ENCODE results near the gene MAPK8. TPM values are rescaled to one million over a fixed set of nuclear protein-coding genes. Genes with fewer than 3 reads are reported as not detected.

Gene MAPK8
- total and polyA plus RNA-seq, 5 donors = 9.4 to 35.5 (median 33.6) TPM

GRCh38 chr10:48442090-48442808 is 135.8 kb downstream of the MAPK8 start:
- Histone ChIP-seq H3K4me1 (ENCODE audit: control insufficient read depth, insufficient read depth, low read length) (no peaks in the 10 kb centered on the region), H3K9me3 (ENCODE audit: control insufficient read depth, low read length) (no peaks in the 10 kb centered on the region), H3K4me3 (ENCODE audit: low read length) (no peak overlapping the region), H3K27ac (ENCODE audit: low read length) (no peak overlapping the region), H3K27me3 (ENCODE audit: control insufficient read depth, insufficient read depth) (no peaks in the 10 kb centered on the region)
- WGBS = 80% methylated on average over 11 of the region's 11 CpGs
- ATAC-seq (peak in 1 of 2 donors; percentile 24), DNase-seq (peak in 1 of 3 donors; percentile 24)
- intact Hi-C loops (cut with DNase I) = no loop called here

- no peak overlapping the region for H3K4me3 ChIP-seq (ENCODE audit: low read length)
- WGBS = 72% methylated on average over 5 of the region's 5 CpGs
- intact Hi-C loops (cut with DNase I) = no loop called here
- H3K9me3 ChIP-seq (ENCODE audit: control insufficient read depth, low read length) = no peaks in the 10 kb centered on the region
- H3K27me3 ChIP-seq (ENCODE audit: control insufficient read depth, insufficient read depth) = no peaks in the 10 kb centered on the region
- no peak overlapping the region for H3K27ac ChIP-seq (ENCODE audit: low read length)
- no peak for DNase-seq
- H3K4me1 ChIP-seq (ENCODE audit: control insufficient read depth, insufficient read depth, low read length) = no peaks in the 10 kb centered on the region
- ATAC-seq = no peak
Observed at GRCh38 chr10:48442809-48443177, 136.3 kb downstream of the MAPK8 start.

GRCh38 chr10:48444266-48444665 is 137.8 kb downstream of the MAPK8 start:
- Histone ChIP-seq H3K27ac (ENCODE audit: low read length) (no peak overlapping the region), H3K4me3 (ENCODE audit: low read length) (no peak overlapping the region), H3K4me1 (ENCODE audit: control insufficient read depth, insufficient read depth, low read length) (no peaks in the 10 kb centered on the region), H3K27me3 (ENCODE audit: control insufficient read depth, insufficient read depth) (no peaks in the 10 kb centered on the region), H3K9me3 (ENCODE audit: control insufficient read depth, low read length) (no peaks in the 10 kb centered on the region)
- 45% methylated on average over 2 of the region's 2 CpGs for WGBS
- ATAC-seq = peak in 1 of 2 donors; percentile 7
- intact Hi-C loops (cut with DNase I) = no loop called here
- DNase-seq = no peak

GRCh38 chr10:48444861-48445841 is 138.7 kb downstream of the MAPK8 start:
- no peaks in the 10 kb centered on the region for H3K4me1 ChIP-seq (ENCODE audit: control insufficient read depth, insufficient read depth, low read length)
- intact Hi-C loops (cut with DNase I) = no loop called here
- DNase-seq (peak in 2 of 3 donors; percentile 50 to 53), ATAC-seq (peak in 1 of 2 donors; percentile 6)
- WGBS = 71% methylated on average over 20 of the region's 20 CpGs
- H3K9me3 ChIP-seq (ENCODE audit: control insufficient read depth, low read length) = no peaks in the 10 kb centered on the region
- no peaks in the 10 kb centered on the region for H3K27me3 ChIP-seq (ENCODE audit: control insufficient read depth, insufficient read depth)
- H3K4me3 ChIP-seq (ENCODE audit: low read length) = no peak overlapping the region
- no peak overlapping the region for H3K27ac ChIP-seq (ENCODE audit: low read length)

- DNase-seq (no peak), ATAC-seq (no peak)
- intact Hi-C loops (cut with DNase I) = no loop called here
- Histone ChIP-seq H3K27me3 (ENCODE audit: control insufficient read depth, insufficient read depth) (no peaks in the 10 kb centered on the region), H3K4me1 (ENCODE audit: control insufficient read depth, insufficient read depth, low read length) (no peaks in the 10 kb centered on the region), H3K27ac (ENCODE audit: low read length) (no peak overlapping the region), H3K9me3 (ENCODE audit: control insufficient read depth, low read length) (no peaks in the 10 kb centered on the region), H3K4me3 (ENCODE audit: low read length) (no peak overlapping the region)
- WGBS = 87% methylated on average over 7 of the region's 7 CpGs
Observed at GRCh38 chr10:48445932-48446331, 139.5 kb downstream of the MAPK8 start.

GRCh38 chr10:48446785-48447184 is 140.3 kb downstream of the MAPK8 start:
- no peak for DNase-seq
- 84% methylated on average over 7 of the region's 7 CpGs for WGBS
- no peak for ATAC-seq
- Histone ChIP-seq H3K27me3 (ENCODE audit: control insufficient read depth, insufficient read depth) (no peaks in the 10 kb centered on the region), H3K4me3 (ENCODE audit: low read length) (no peak overlapping the region), H3K4me1 (ENCODE audit: control insufficient read depth, insufficient read depth, low read length) (no peaks in the 10 kb centered on the region), H3K27ac (ENCODE audit: low read length) (no peak overlapping the region), H3K9me3 (ENCODE audit: control insufficient read depth, low read length) (no peaks in the 10 kb centered on the region)
- intact Hi-C loops (cut with DNase I) = no loop called here

- H3K4me1 ChIP-seq (ENCODE audit: control insufficient read depth, insufficient read depth, low read length) = no peaks in the 10 kb centered on the region
- intact Hi-C loops (cut with DNase I) = no loop called here
- DNase-seq (peak in 2 of 3 donors; percentile 9 to 28), ATAC-seq (no peak)
- H3K9me3 ChIP-seq (ENCODE audit: control insufficient read depth, low read length) = no peaks in the 10 kb centered on the region
- H3K4me3 ChIP-seq (ENCODE audit: low read length) = no peak overlapping the region
- no peaks in the 10 kb centered on the region for H3K27me3 ChIP-seq (ENCODE audit: control insufficient read depth, insufficient read depth)
- 92% methylated on average over 11 of the region's 11 CpGs for WGBS
- H3K27ac ChIP-seq (ENCODE audit: low read length) = no peak overlapping the region
Observed at GRCh38 chr10:48447356-48448215, 141.1 kb downstream of the MAPK8 start.

GRCh38 chr10:48448796-48449195 is 142.3 kb downstream of the MAPK8 start:
- Histone ChIP-seq H3K4me1 (ENCODE audit: control insufficient read depth, insufficient read depth, low read length) (no peaks in the 10 kb centered on the region), H3K27ac (ENCODE audit: low read length) (no peak overlapping the region), H3K4me3 (ENCODE audit: low read length) (no peak overlapping the region), H3K27me3 (ENCODE audit: control insufficient read depth, insufficient read depth) (no peaks in the 10 kb centered on the region), H3K9me3 (ENCODE audit: control insufficient read depth, low read length) (no peaks in the 10 kb centered on the region)
- intact Hi-C loops (cut with DNase I) = no loop called here
- DNase-seq (peak in 1 of 3 donors; percentile 34), ATAC-seq (no peak)
- 90% methylated on average over 4 of the region's 4 CpGs for WGBS

GRCh38 chr10:48449501-48450232 is 143.2 kb downstream of the MAPK8 start:
- DNase-seq (peak in 2 of 3 donors; percentile 69 to 72), ATAC-seq (peak; percentile 18 to 38)
- H3K27ac ChIP-seq (ENCODE audit: low read length) = no peak overlapping the region
- intact Hi-C loops (cut with DNase I) = no loop called here
- no peaks in the 10 kb centered on the region for H3K27me3 ChIP-seq (ENCODE audit: control insufficient read depth, insufficient read depth)
- no peaks in the 10 kb centered on the region for H3K9me3 ChIP-seq (ENCODE audit: control insufficient read depth, low read length)
- no peaks in the 10 kb centered on the region for H3K4me1 ChIP-seq (ENCODE audit: control insufficient read depth, insufficient read depth, low read length)
- 86% methylated on average over 19 of the region's 19 CpGs for WGBS
- no peak overlapping the region for H3K4me3 ChIP-seq (ENCODE audit: low read length)

- DNase-seq (peak in 2 of 3 donors; percentile 53 to 58), ATAC-seq (no peak)
- intact Hi-C loops (cut with DNase I) = no loop called here
- WGBS = 96% methylated on average over 49 of the region's 49 CpGs
- H3K27me3 ChIP-seq (ENCODE audit: control insufficient read depth, insufficient read depth) = no peaks in the 10 kb centered on the region
- H3K4me1 ChIP-seq (ENCODE audit: control insufficient read depth, insufficient read depth, low read length) = no peaks in the 10 kb centered on the region
- no peak overlapping the region for H3K4me3 ChIP-seq (ENCODE audit: low read length)
- H3K27ac ChIP-seq (ENCODE audit: low read length) = no peak overlapping the region
- H3K9me3 ChIP-seq (ENCODE audit: control insufficient read depth, low read length) = no peaks in the 10 kb centered on the region
Observed at GRCh38 chr10:48450233-48450740, 143.8 kb downstream of the MAPK8 start.
